H1 (cell line): ENCODE measurements around the gene TMEM187. TPM values are rescaled to one million over a fixed set of nuclear protein-coding genes. Genes with fewer than 3 reads are reported as not detected.

Source experiments
- CTCF ChIA-PET: fragments of 300-600 bp; sonication (Branson Sonifier 250); formaldehyde crosslinking; loops from one replicate; lab custom pipeline; 2021; ENCODE audit not compliant: partially characterized antibody; lab: Charles Lee
- POLR2A ChIA-PET: fragments of 300-600 bp; sonication (Branson Sonifier 250); formaldehyde crosslinking; loops from one replicate; lab custom pipeline; 2021; ENCODE audit warnings: inconsistent platforms; ENCODE audit not compliant: partially characterized antibody; lab: Charles Lee
- DNase-seq, 2 experiments: peaks; one replicate each; pipeline versions ENCODE4 v3.0.0 to v3.0.0-alpha.2; 2010 to 2022; ENCODE audit warnings: low spot score in 2 of 2, low read depth in 1 of 2, mixed read lengths in 1 of 2
- FAIRE-seq: peaks from 2 replicates; lab custom pipeline; 2011; peaks lifted over from hg19 to GRCh38; lab: Jason Lieb, UNC
- H2AFZ ChIP-seq: 2 replicates; pipeline ENCODE4 v1.8.1; 2012; ENCODE audit warnings: low read length, inconsistent platforms
- H2AK5ac ChIP-seq: 2 replicates; pipeline ENCODE4 v1.6.1; 2013; ENCODE audit warnings: low read depth, low read length
- H2BK120ac ChIP-seq: replicated peaks from 2 replicates; pipeline ENCODE3; 2013; ENCODE audit warnings: low read depth, low read length, inconsistent platforms
- H2BK12ac ChIP-seq: 2 replicates; pipeline ENCODE4 v1.6.1; 2013; ENCODE audit warnings: low read depth, low read length
- H2BK15ac ChIP-seq: 2 replicates; pipeline ENCODE4 v1.6.1; 2013; ENCODE audit warnings: low read length
- H2BK20ac ChIP-seq: 2 replicates; pipeline ENCODE4 v1.6.1; 2013; ENCODE audit warnings: low read length
- H2BK5ac ChIP-seq: 2 replicates; pipeline ENCODE4 v1.6.1; 2013; ENCODE audit warnings: low read depth, low read length
- H3K14ac ChIP-seq: 2 replicates; pipeline ENCODE4 v1.6.1; 2013; ENCODE audit warnings: inconsistent platforms; ENCODE audit not compliant: insufficient read length
- H3K18ac ChIP-seq: 2 replicates; pipeline ENCODE4 v1.6.1; 2013; ENCODE audit warnings: low read length; ENCODE audit errors: extremely low read depth
- H3K23ac ChIP-seq: 2 replicates; pipeline ENCODE4 v1.6.1; 2013; ENCODE audit warnings: inconsistent platforms; ENCODE audit not compliant: insufficient read length
- H3K23me2 ChIP-seq: 2 replicates; pipeline ENCODE4 v1.6.1; 2013; ENCODE audit warnings: low read depth, low read length
- H3K27ac ChIP-seq: 2 replicates; pipeline ENCODE4 v1.6.1; 2011; ENCODE audit warnings: low read depth, low read length, inconsistent platforms
- H3K27me3 ChIP-seq, 4 experiments: replicated peaks in 1 of 4; 1 replicate in 1 of 4; 2 replicates in 3 of 4; pipeline versions ENCODE4 v1.6.1 to v1.8.1; 2011 to 2013; ENCODE audit warnings: low read length in 3 of 4, mild to moderate bottlenecking in 3 of 4, inconsistent platforms in 2 of 4, mixed read lengths in 2 of 4, moderate library complexity in 1 of 4; ENCODE audit not compliant: control insufficient read depth in 3 of 4, insufficient read depth in 3 of 4; ENCODE audit errors: extremely low read depth in 1 of 4
- H3K36me3 ChIP-seq, 4 experiments: 2 replicates each; pipeline versions ENCODE4 v1.6.1 to v1.8.1; 2011 to 2013; ENCODE audit warnings: mild to moderate bottlenecking in 4 of 4, low read length in 3 of 4, moderate library complexity in 2 of 4, control low read depth in 1 of 4, inconsistent platforms in 1 of 4; ENCODE audit not compliant: insufficient read depth in 4 of 4, control insufficient read depth in 2 of 4
- H3K4ac ChIP-seq: replicated peaks from 2 replicates; pipeline ENCODE3; 2013; ENCODE audit warnings: low read length, low read depth, mixed read lengths, inconsistent platforms; ENCODE audit not compliant: insufficient read length
- H3K4me1 ChIP-seq, 4 experiments: replicated peaks in 1 of 4; 1 replicate in 1 of 4; 2 replicates in 3 of 4; pipeline versions ENCODE4 v1.6.1 to v1.8.1; 2011 to 2013; ENCODE audit warnings: low read length in 3 of 4, inconsistent platforms in 2 of 4, mixed read lengths in 1 of 4; ENCODE audit not compliant: insufficient read depth in 4 of 4, control insufficient read depth in 3 of 4
- H3K4me2 ChIP-seq, 2 experiments: 2 replicates each; pipeline versions ENCODE4 v1.6.1 to v1.8.1; 2011 to 2013; ENCODE audit warnings: low read depth in 2 of 2, low read length in 2 of 2, control low read depth in 1 of 2, inconsistent platforms in 1 of 2, mild to moderate bottlenecking in 1 of 2; ENCODE audit not compliant: insufficient read depth in 1 of 2
- H3K4me3 ChIP-seq, 4 experiments: fragments of 200-600, 300-600 bp in 1 of 4; sonication (generic), shearing (Covaris generic), sonication (Bioruptor Twin) in 1 of 4; 2 replicates each; pipeline versions ENCODE4 v1.5.1 to v1.8.1; 2011 to 2016; ENCODE audit warnings: low read length in 4 of 4, low read depth in 3 of 4, control low read depth in 2 of 4, inconsistent platforms in 2 of 4, mild to moderate bottlenecking in 2 of 4, mixed read lengths in 1 of 4, moderate library complexity in 1 of 4; ENCODE audit not compliant: insufficient read depth in 2 of 4; ENCODE audit errors: extremely low read depth in 1 of 4
- H3K56ac ChIP-seq: replicated peaks from 2 replicates; pipeline ENCODE3; 2013; ENCODE audit warnings: low read depth, mild to moderate bottlenecking, mixed read lengths, low read length, inconsistent platforms; ENCODE audit not compliant: insufficient read length
- H3K79me1 ChIP-seq: 2 replicates; pipeline ENCODE4 v1.6.1; 2013; ENCODE audit warnings: low read depth, low read length, control low read depth
- H3K79me2 ChIP-seq, 2 experiments: 2 replicates each; pipeline versions ENCODE4 v1.6.1 to v1.8.1; 2012 to 2013; ENCODE audit warnings: low read length in 2 of 2, mild to moderate bottlenecking in 2 of 2, inconsistent platforms in 1 of 2; ENCODE audit not compliant: insufficient read depth in 2 of 2, control insufficient read depth in 1 of 2
- H3K9ac ChIP-seq, 4 experiments: replicated peaks in 1 of 4; 1 replicate in 1 of 4; 2 replicates in 3 of 4; pipeline versions ENCODE4 v1.6.1 to v1.8.1; 2011 to 2013; ENCODE audit warnings: low read depth in 3 of 4, low read length in 3 of 4, control low read depth in 2 of 4, mild to moderate bottlenecking in 2 of 4, moderate library complexity in 2 of 4, inconsistent platforms in 1 of 4; ENCODE audit errors: extremely low read depth in 1 of 4
- H3K9me3 ChIP-seq, 2 experiments: 2 replicates each; pipeline versions ENCODE4 v1.6.1 to v1.8.1; 2012 to 2013; ENCODE audit warnings: mild to moderate bottlenecking in 2 of 2, moderate library complexity in 2 of 2, control low read depth in 1 of 2, inconsistent platforms in 1 of 2, low read depth in 1 of 2, low read length in 1 of 2, mixed read lengths in 1 of 2; ENCODE audit not compliant: insufficient read depth in 2 of 2
- H4K20me1 ChIP-seq, 2 experiments: replicated peaks in 1 of 2; 2 replicates each; pipeline versions ENCODE3 to v1.8.1; 2011 to 2013; ENCODE audit warnings: inconsistent platforms in 2 of 2, low read length in 2 of 2, mild to moderate bottlenecking in 1 of 2; ENCODE audit not compliant: insufficient read depth in 2 of 2, control insufficient read depth in 1 of 2
- H4K5ac ChIP-seq: 2 replicates; pipeline ENCODE4 v1.6.1; 2013; ENCODE audit warnings: low read length, low read depth, mixed read lengths, inconsistent platforms; ENCODE audit not compliant: insufficient read length
- H4K8ac ChIP-seq: 2 replicates; pipeline ENCODE4 v1.8.0; 2013; ENCODE audit warnings: mild to moderate bottlenecking, moderate library complexity, low read length, inconsistent platforms; ENCODE audit not compliant: insufficient read depth; ENCODE audit errors: extremely low read depth
- H4K91ac ChIP-seq: replicated peaks from 2 replicates; pipeline ENCODE3; 2013; ENCODE audit warnings: low read length, mixed read lengths, inconsistent platforms; ENCODE audit not compliant: insufficient read length
- CBX5 ChIP-seq: fragments of 300-800, 300-1000 bp; sonication (generic); IDR thresholded peaks from 2 replicates; pipeline ENCODE4 v1.7.1; 2016; ENCODE audit warnings: antibody characterized with exemption, low read length, low read depth
- CEBPB ChIP-seq: IDR thresholded peaks from 2 replicates; pipeline ENCODE4 v1.6.1; 2012; ENCODE audit warnings: low read depth, low read length
- CTBP2 ChIP-seq: IDR thresholded peaks from 2 replicates; pipeline ENCODE4 v1.7.0; 2011; ENCODE audit warnings: borderline replicate concordance, mild to moderate bottlenecking, moderate library complexity, mixed read lengths, low read length; ENCODE audit not compliant: insufficient read depth, insufficient read length
- HDAC6 ChIP-seq: IDR thresholded peaks from one replicate; pipeline ENCODE4 v1.7.1; 2012; ENCODE audit warnings: low read depth, mild to moderate bottlenecking, inconsistent platforms, low read length, moderate library complexity
- MAFK ChIP-seq: IDR thresholded peaks from 2 replicates; pipeline ENCODE4 v1.6.1; 2012; ENCODE audit warnings: low read depth, mild to moderate bottlenecking, improper control_type of control experiment, low read length
- NANOG ChIP-seq: IDR thresholded peaks from 2 replicates; pipeline ENCODE4 v1.6.1; 2011; ENCODE audit warnings: low read length, low read depth, mild to moderate bottlenecking, inconsistent platforms; ENCODE audit not compliant: insufficient read depth, poor library complexity, severe bottlenecking
- NRF1 ChIP-seq: IDR thresholded peaks from 2 replicates; pipeline ENCODE4 v1.6.1; 2011; ENCODE audit warnings: mild to moderate bottlenecking, low read depth, low read length, improper control_type of control experiment
- PHF8 ChIP-seq: fragments of 200-600 bp; sonication (generic); conservative IDR thresholded peaks from 2 replicates; pipeline ENCODE4 v1.7.1; 2012; ENCODE audit warnings: low read depth, mild to moderate bottlenecking, inconsistent platforms, low read length, moderate library complexity
- RFX5 ChIP-seq: IDR thresholded peaks from 2 replicates; pipeline ENCODE4 v1.6.1; 2011; ENCODE audit warnings: low read depth, low read length, improper control_type of control experiment, borderline replicate concordance
- SIX5 ChIP-seq: IDR thresholded peaks from 2 replicates; pipeline ENCODE4 v1.6.1; 2011; ENCODE audit warnings: mild to moderate bottlenecking, low read depth, low read length
- TAF7 ChIP-seq: optimal IDR thresholded peaks from 2 replicates; pipeline ENCODE3; 2011; ENCODE audit warnings: low read depth, mild to moderate bottlenecking, inconsistent platforms, low read length, moderate library complexity, borderline replicate concordance
- WGBS, 2 experiments: shearing (Covaris generic) in 1 of 2; methylation state at CpG; one replicate each; pipeline versions ENCODE4 v1.1.6 to v1.1.7; 2013 to 2015; ENCODE audit warnings: low lambda C conversion rate in 2 of 2, mixed read lengths in 2 of 2, inconsistent platforms in 1 of 2, low coverage in 1 of 2, missing lambda C conversion rate in 1 of 2; ENCODE audit not compliant: insufficient replicate concordance in 2 of 2, insufficient coverage in 1 of 2, insufficient read length in 1 of 2; ENCODE audit errors: extremely low coverage in 1 of 2, missing lambda C conversion rate in 1 of 2; 5-methylcytosine and 5-hydroxymethylcytosine counted together
- polyA plus RNA-seq, 7 experiments: library from polyadenylated mRNA; depleted of rRNA in 3 of 7; stranded (reverse) in 5 of 7; unstranded in 2 of 7; fragments of >200 nt in 5 of 7; fragments of 200-250 nt in 2 of 7; gene quantifications; 1 replicate in 5 of 7; 2 replicates in 1 of 7; 4 replicates in 1 of 7; pipeline versions ENCODE4 v1.2.1 to v1.2.3, GENCODE V29; 2011 to 2013; ENCODE audit warnings: missing spikeins in 2 of 7, mixed read lengths in 2 of 7
- total RNA-seq: library from RNA; stranded (reverse); fragmentation: NEBNext Ultra II Directional; extraction: Animal tissue kit (Norgen Biotek cat#: 25700); gene quantifications from 2 replicates; pipeline ENCODE4 v1.2.1, GENCODE V29; 2021

Gene TMEM187
- total and polyA plus RNA-seq, 2 of the 8 experiments (the other 6 are each of a cell fraction or from before 2014, with no cell fraction given): 5.0 to 14.5 TPM

DNA sequence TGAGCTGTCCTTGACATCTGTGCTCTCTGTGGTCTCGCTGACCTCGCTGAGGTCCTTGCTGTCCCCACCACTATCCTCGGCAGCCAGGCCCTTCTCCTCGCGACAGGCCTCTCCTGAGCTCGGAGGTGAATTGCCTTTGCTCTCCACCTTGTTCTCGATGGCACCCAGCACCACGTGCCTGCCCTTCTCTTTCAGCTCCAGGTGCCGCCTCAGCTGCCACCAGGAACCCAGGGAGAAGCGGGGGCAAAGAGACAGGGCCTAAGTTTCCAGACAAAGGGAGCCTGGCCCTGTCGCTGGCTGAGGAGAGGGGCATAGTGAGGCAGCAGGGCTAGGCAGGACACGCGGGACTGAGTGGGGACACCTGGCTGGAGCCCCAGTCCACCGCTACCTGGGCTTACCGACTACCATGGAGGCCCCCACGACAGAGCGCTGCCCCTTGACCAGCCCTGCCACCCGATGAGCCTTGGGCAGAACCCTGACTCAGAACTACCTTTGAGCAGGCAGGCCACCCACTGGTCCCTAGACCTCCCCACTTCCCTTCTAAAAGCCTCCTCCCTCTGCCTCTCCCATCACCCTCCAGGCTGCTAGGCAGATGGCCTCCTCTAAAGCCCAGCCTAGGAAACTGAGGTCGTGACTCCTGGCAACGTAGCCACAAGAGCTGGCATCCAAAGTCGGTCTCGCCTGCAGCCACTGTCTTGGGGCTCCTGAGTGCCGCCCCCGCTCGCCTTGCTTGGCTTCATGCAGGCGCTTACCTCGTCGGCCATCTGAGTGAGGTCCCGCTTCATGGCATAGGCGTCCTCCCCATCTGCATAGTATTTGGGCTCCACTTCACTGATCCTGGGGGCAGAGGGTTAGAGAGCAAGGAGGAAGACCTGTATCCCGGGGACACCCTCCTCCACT is 42.3 kb upstream of the TMEM187 start:
- DNase-seq (no peak), FAIRE-seq (no peak)
- Histone ChIP-seq H3K79me1 (no peaks in the 10 kb centered on the region), H3K56ac (no peak overlapping the region), H2BK20ac (no peak overlapping the region), H3K4me3 (no peak overlapping the region), H2BK5ac (no peak overlapping the region), H3K23ac (no peak overlapping the region), H3K79me2 (peaks cover 0 to 14% of the 10 kb centered on the region in 2 experiments; a peak in 2 of 4 replicates), H4K5ac (no peak overlapping the region), H2BK15ac (no peak overlapping the region), H3K23me2 (peaks cover 18% of the 10 kb centered on the region; the same call in 1 of the 2 replicates), H3K14ac (no peak overlapping the region), H3K27me3 (no peaks in the 10 kb centered on the region), H4K20me1 (peaks cover 0 to 3% of the 10 kb centered on the region in 2 experiments), H4K91ac (no peak overlapping the region), H3K4me2 (no peak overlapping the region), H3K27ac (no peak overlapping the region), H3K9me3 (no peaks in the 10 kb centered on the region), H3K4me1 (peaks cover 0 to 17% (median 12%) of the 10 kb centered on the region in 4 experiments; a peak in 6 of 7 replicates), H3K4ac (no peak overlapping the region), H4K8ac (no peak overlapping the region; the same call in 1 of the 2 replicates), H3K36me3 (peaks cover 0 to 10% (median 4%) of the 10 kb centered on the region in 4 experiments; a peak in 2 of 8 replicates), H3K9ac (no peak overlapping the region), H2AFZ (no peak overlapping the region), H2BK12ac (no peak overlapping the region), H2BK120ac (no peak overlapping the region), H3K18ac (no peak overlapping the region), H2AK5ac (no peak overlapping the region)
- ChIA-PET CTCF (interaction anchor here (1.2 to 19.6 kb wide), 3 partner anchors 18 to 443 kb away, joined by 3 to 272 read pairs (median 3); partner anchors contain the start of gene RENBP), POLR2A (interaction anchor here (1.3 to 14.9 kb wide), 3 partner anchors 11 to 42 kb away, joined by 5 to 231 read pairs (median 43); partner anchors contain the start of genes HCFC1, NAA10, RENBP and TMEM187)
- WGBS, 2 experiments: 95% methylated on average over 16 of the region's 31 CpGs; no CpG with 5 or more reads in 1 of the 2 experiments
- TF ChIP-seq MAFK (no peak), CTBP2 (no peak), NANOG (no peak), RFX5 (no peak), PHF8 (no peak), CEBPB (no peak), TAF7 (no peak), SIX5 (no peak), CBX5 (no peak), NRF1 (no peak), HDAC6 (no peak)
